ENCODE data around the gene C12orf57. TPM values are rescaled to one million over a fixed set of nuclear protein-coding genes. Genes with fewer than 3 reads are reported as not detected.

The C12orf57 gene
- total RNA-seq, 4 donors from 2014 or later = 251 to 495 (median 436) TPM

GRCh38 chr12:6945613-6946012 lies 1.8 kb downstream of the C12orf57 start:
- H3K36me3 ChIP-seq = peaks cover 13% of the 10 kb centered on the region
- H3K4me1 ChIP-seq = peaks cover 38% of the 10 kb centered on the region
- 74% methylated on average over 9 of the region's 11 CpGs for WGBS

GRCh38 chr12:6946033-6946919 lies 2.5 kb downstream of the C12orf57 start:
- WGBS = 31% methylated on average over 19 of the region's 32 CpGs
- TF ChIP-seq CTCF (IDR thresholded peaks at IDR 0.05) = no peak
- peak in 1 of 3 donors; percentile 74 for TF ChIP-seq POLR2AphosphoS5 (IDR thresholded peaks at IDR 0.05)
- TF ChIP-seq EP300 (IDR thresholded peaks at IDR 0.05) = no peak
- no peak for TF ChIP-seq POLR2A (IDR thresholded peaks at IDR 0.05)
- Histone ChIP-seq H3K36me3 (peaks cover 9% of the 10 kb centered on the region), H3K27me3 (no peaks in the 10 kb centered on the region), H3K9me3 (no peaks in the 10 kb centered on the region), H3K27ac (peak overlapping the region; percentile 79), H3K4me1 (peaks cover 42% of the 10 kb centered on the region), H3K4me3 (peak overlapping the region; percentile 47)
- DNase-seq (ENCODE audit: low spot score in 2 of 2) = peak in 1 of 2 donors; percentile 87

More at GRCh38 chr12:6945613-6946012, 1.8 kb downstream of the C12orf57 start:
- TF ChIP-seq POLR2A (IDR thresholded peaks at IDR 0.05) (no peak), CTCF (IDR thresholded peaks at IDR 0.05) (no peak), POLR2AphosphoS5 (IDR thresholded peaks at IDR 0.05) (no peak), EP300 (IDR thresholded peaks at IDR 0.05) (no peak)
- DNase-seq (ENCODE audit: low spot score in 2 of 2) = no peak
- no peaks in the 10 kb centered on the region for H3K27me3 ChIP-seq
- H3K4me3 ChIP-seq = peak overlapping the region; percentile 47
- H3K9me3 ChIP-seq = no peaks in the 10 kb centered on the region
- peak overlapping the region; percentile 79 for H3K27ac ChIP-seq

GRCh38 chr12:6946920-6947374 lies 3.1 kb downstream of the C12orf57 start:
- 45% methylated on average over 8 of the region's 8 CpGs for WGBS

GRCh38 chr12:6947615-6948014 lies 3.8 kb downstream of the C12orf57 start:
- Histone ChIP-seq H3K4me3 (no peak overlapping the region), H3K4me1 (peaks cover 41% of the 10 kb centered on the region), H3K27ac (no peak overlapping the region), H3K36me3 (peaks cover 3% of the 10 kb centered on the region), H3K27me3 (no peaks in the 10 kb centered on the region), H3K9me3 (no peaks in the 10 kb centered on the region)
- WGBS = 84% methylated on average over 8 of the region's 8 CpGs
- no peak for DNase-seq (ENCODE audit: low spot score in 2 of 2)
- TF ChIP-seq CTCF (IDR thresholded peaks at IDR 0.05) = no peak
- no peak for TF ChIP-seq EP300 (IDR thresholded peaks at IDR 0.05)
- no peak for TF ChIP-seq POLR2A (IDR thresholded peaks at IDR 0.05)
- no peak for TF ChIP-seq POLR2AphosphoS5 (IDR thresholded peaks at IDR 0.05)

More at GRCh38 chr12:6946920-6947374, 3.1 kb downstream of the C12orf57 start:
- peaks cover 3% of the 10 kb centered on the region for H3K36me3 ChIP-seq
- no peak for DNase-seq (ENCODE audit: low spot score in 2 of 2)
- H3K4me1 ChIP-seq = peaks cover 42% of the 10 kb centered on the region
- TF ChIP-seq EP300 (IDR thresholded peaks at IDR 0.05) = no peak
- TF ChIP-seq POLR2A (IDR thresholded peaks at IDR 0.05) = no peak
- no peak for TF ChIP-seq POLR2AphosphoS5 (IDR thresholded peaks at IDR 0.05)
- TF ChIP-seq CTCF (IDR thresholded peaks at IDR 0.05) = no peak
- no peaks in the 10 kb centered on the region for H3K9me3 ChIP-seq
- H3K27me3 ChIP-seq = no peaks in the 10 kb centered on the region
- H3K4me3 ChIP-seq = peak overlapping the region; percentile 47
- H3K27ac ChIP-seq = peak overlapping the region; percentile 79
